Neural cell (in vitro differentiated cells): ENCODE data around the gene CREB3L2.

Source experiments
- CTCF ChIP-seq: fragments of 450-650 bp; IDR thresholded peaks from 2 replicates; pipeline ENCODE4 v1.5.1; 2014; ENCODE audit warnings: antibody characterized with exemption, mild to moderate bottlenecking, moderate library complexity; ENCODE audit not compliant: poor library complexity, severe bottlenecking
- EP300 ChIP-seq: fragments of 450-650 bp; conservative IDR thresholded peaks from 2 replicates; pipeline ENCODE4 v1.6.1; 2014; ENCODE audit warnings: antibody characterized with exemption, mild to moderate bottlenecking, moderate library complexity; ENCODE audit not compliant: poor library complexity, severe bottlenecking
- POLR2AphosphoS5 ChIP-seq: IDR thresholded peaks from 2 replicates; pipeline ENCODE4 v1.6.1; 2012
- SMC3 ChIP-seq: fragments of 450-650 bp; conservative IDR thresholded peaks from 2 replicates; pipeline ENCODE4 v1.6.1; 2014; ENCODE audit warnings: antibody characterized with exemption, mild to moderate bottlenecking, moderate library complexity; ENCODE audit not compliant: poor library complexity
- TAF1 ChIP-seq: IDR thresholded peaks from 2 replicates; pipeline ENCODE4 v1.6.1; 2012; ENCODE audit warnings: low read depth

DNA sequence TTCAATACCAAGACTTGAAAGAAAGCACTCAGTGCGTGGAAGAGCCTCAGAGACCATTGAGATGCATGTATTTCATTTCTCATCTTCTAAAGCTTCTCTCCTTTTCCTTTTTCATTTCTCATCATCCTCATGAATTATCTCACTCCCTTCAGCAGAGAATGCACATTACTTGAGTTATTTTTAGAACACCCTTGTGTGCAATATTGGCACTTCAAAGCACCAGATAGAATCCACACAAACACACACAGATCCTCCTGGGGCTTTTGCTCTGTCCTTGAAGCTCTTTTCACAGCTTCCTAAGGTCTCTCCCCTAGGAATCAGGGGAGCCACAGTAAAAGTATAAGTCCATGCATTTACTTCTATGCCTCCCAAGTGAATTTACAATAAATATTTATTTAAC, 173.4 kb downstream of the CREB3L2 start:
- no peak for TF ChIP-seq CTCF
- peak; percentile 25 for TF ChIP-seq POLR2AphosphoS5
- no peak for TF ChIP-seq TAF1
- no peak for TF ChIP-seq EP300
- no peak for TF ChIP-seq SMC3
